ENCODE measurements around the gene CDH23.

DNA sequence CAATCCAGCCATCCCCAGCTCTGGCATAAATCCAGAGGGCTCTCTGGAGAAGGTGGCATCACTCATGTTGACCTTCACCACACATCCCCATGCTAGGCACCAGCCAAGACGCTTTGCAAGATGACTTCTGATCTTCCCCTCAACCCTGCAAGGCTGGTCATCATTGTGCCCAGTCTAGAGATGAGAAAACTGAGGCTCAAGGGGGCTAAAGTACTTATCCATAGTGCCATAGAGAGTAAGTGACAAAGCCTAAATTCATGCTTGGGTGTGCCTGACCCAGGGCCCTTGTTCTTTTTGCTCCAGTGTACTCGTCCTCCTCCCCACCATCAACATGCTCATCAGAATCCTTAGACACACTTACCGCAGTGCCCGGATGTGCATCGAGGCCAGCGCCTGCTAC lies 324.6 kb downstream of the CDH23 start:
- TF ChIP-seq, protein P1, sequence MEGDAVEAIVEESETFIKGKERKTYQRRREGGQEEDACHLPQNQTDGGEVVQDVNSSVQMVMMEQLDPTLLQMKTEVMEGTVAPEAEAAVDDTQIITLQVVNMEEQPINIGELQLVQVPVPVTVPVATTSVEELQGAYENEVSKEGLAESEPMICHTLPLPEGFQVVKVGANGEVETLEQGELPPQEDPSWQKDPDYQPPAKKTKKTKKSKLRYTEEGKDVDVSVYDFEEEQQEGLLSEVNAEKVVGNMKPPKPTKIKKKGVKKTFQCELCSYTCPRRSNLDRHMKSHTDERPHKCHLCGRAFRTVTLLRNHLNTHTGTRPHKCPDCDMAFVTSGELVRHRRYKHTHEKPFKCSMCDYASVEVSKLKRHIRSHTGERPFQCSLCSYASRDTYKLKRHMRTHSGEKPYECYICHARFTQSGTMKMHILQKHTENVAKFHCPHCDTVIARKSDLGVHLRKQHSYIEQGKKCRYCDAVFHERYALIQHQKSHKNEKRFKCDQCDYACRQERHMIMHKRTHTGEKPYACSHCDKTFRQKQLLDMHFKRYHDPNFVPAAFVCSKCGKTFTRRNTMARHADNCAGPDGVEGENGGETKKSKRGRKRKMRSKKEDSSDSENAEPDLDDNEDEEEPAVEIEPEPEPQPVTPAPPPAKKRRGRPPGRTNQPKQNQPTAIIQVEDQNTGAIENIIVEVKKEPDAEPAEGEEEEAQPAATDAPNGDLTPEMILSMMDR (IDR thresholded peaks at IDR 0.05 in 8 of 11, conservative IDR thresholded peaks at IDR 0.05 in 3 of 11) = no peak
- TF ChIP-seq POLR2A (IDR thresholded peaks at IDR 0.05) (no peak), POLR2AphosphoS5 (IDR thresholded peaks at IDR 0.05) (no peak)
